HepG2 (cell line): ENCODE measurements around the gene SPON1. TPM values are rescaled to one million over a fixed set of nuclear protein-coding genes. Genes with fewer than 3 reads are reported as not detected.

ENCODE experiments used
- ATAC-seq: fragments of 200-7000 bp; cut with Tn5 transposase; 3 replicates; pipeline ENCODE4 v1.9.1; 2020; ENCODE audit warnings: mild to moderate bottlenecking, moderate library complexity
- BruUV-seq: library from RNA; stranded (reverse); fragments of 400-500 nt; replicated peaks from 2 replicates; lab custom pipeline; 2021; lab: Mats Ljungman, UMichigan
- CTCF ChIA-PET: fragments of 300-600 bp; formaldehyde crosslinking; extraction: SDS; loops from one replicate; lab custom pipeline; 2021; ENCODE audit warnings: low total read pairs, inconsistent platforms, low intra/inter-chr PET ratio; lab: Yijun Ruan, JAX
- POLR2A ChIA-PET: fragments of 350-600 bp; sonication (Branson Sonifier 250); formaldehyde crosslinking; loops from one replicate; lab custom pipeline; 2020; ENCODE audit warnings: antibody characterized with exemption, inconsistent platforms; lab: Yijun Ruan, JAX
- DNase-seq: peaks from one replicate; pipeline ENCODE4 v3.0.0-alpha.2; 2015; ENCODE audit warnings: low spot score
- FAIRE-seq: peaks from 3 replicates; lab custom pipeline; 2011; peaks lifted over from hg19 to GRCh38; lab: Jason Lieb, UNC
- H2AFZ ChIP-seq: one replicate; pipeline ENCODE4 v1.6.1; 2011; ENCODE audit warnings: low read length, inconsistent platforms
- H3K27ac ChIP-seq: fragments of 300-600 bp; 3 replicates; pipeline ENCODE4 v1.8.0; 2011; ENCODE audit warnings: mixed run types, mild to moderate bottlenecking, mixed read lengths, low read length, inconsistent platforms; ENCODE audit not compliant: insufficient read depth; ENCODE audit errors: extremely low read length
- H3K27me3 ChIP-seq, 2 experiments: fragments of 200-600 bp in 1 of 2; 2 replicates in 1 of 2; 3 replicates in 1 of 2; pipeline versions ENCODE4 v1.6.0 to v1.8.0; 2011; ENCODE audit warnings: low read length in 2 of 2, mild to moderate bottlenecking in 2 of 2, moderate library complexity in 2 of 2, inconsistent platforms in 1 of 2; ENCODE audit not compliant: insufficient read depth in 2 of 2, control insufficient read depth in 1 of 2
- H3K36me3 ChIP-seq, 2 experiments: fragments of 200-600 bp in 1 of 2; replicated peaks in 1 of 2; 2 replicates in 1 of 2; 3 replicates in 1 of 2; pipeline versions ENCODE4 v1.5.1 to v1.8.0; 2011; ENCODE audit warnings: low read length in 2 of 2, inconsistent platforms in 1 of 2; ENCODE audit not compliant: insufficient read depth in 2 of 2, control insufficient read depth in 1 of 2
- H3K4me1 ChIP-seq: 2 replicates; pipeline ENCODE4 v1.5.1; 2012; ENCODE audit warnings: low read length, inconsistent platforms; ENCODE audit not compliant: insufficient read depth
- H3K4me2 ChIP-seq: 2 replicates; pipeline ENCODE4 v1.6.0; 2011; ENCODE audit warnings: low read depth, low read length, inconsistent platforms
- H3K4me3 ChIP-seq, 3 experiments: fragments of 200-600 bp in 1 of 3; sonication (generic), shearing (Covaris generic) in 1 of 3; replicated peaks in 1 of 3; 2 replicates each; pipeline ENCODE4 v1.5.1; 2011 to 2016; ENCODE audit warnings: low read length in 3 of 3, inconsistent platforms in 2 of 3, low read depth in 2 of 3, mild to moderate bottlenecking in 2 of 3, control low read depth in 1 of 3, mixed read lengths in 1 of 3; ENCODE audit not compliant: insufficient read depth in 1 of 3
- H3K79me2 ChIP-seq: one replicate; pipeline ENCODE4 v1.6.1; 2011; ENCODE audit warnings: low read length, inconsistent platforms; ENCODE audit not compliant: insufficient read depth
- H3K9ac ChIP-seq: 2 replicates; pipeline ENCODE4 v1.6.0; 2011; ENCODE audit warnings: mild to moderate bottlenecking, low read depth, low read length, inconsistent platforms; ENCODE audit not compliant: insufficient read depth
- H3K9me3 ChIP-seq: 2 replicates; pipeline ENCODE4 v1.5.1; 2012; ENCODE audit warnings: mild to moderate bottlenecking, low read length
- H4K20me1 ChIP-seq: 2 replicates; pipeline ENCODE4 v1.6.0; 2011; ENCODE audit warnings: inconsistent platforms, mild to moderate bottlenecking, low read length, moderate library complexity; ENCODE audit not compliant: insufficient read depth
- HNRNPL ChIP-seq: fragments of 200-400 bp; formaldehyde crosslinking; IDR thresholded peaks from 2 replicates; pipeline ENCODE4 v1.6.1; 2017; ENCODE audit warnings: mild to moderate bottlenecking, low read depth, low read length
- KDM5A ChIP-seq: fragments of 200-600 bp; sonication (generic); IDR thresholded peaks from 2 replicates; pipeline ENCODE4 v1.7.0; 2018; ENCODE audit warnings: antibody characterized with exemption, mild to moderate bottlenecking, low read length, borderline replicate concordance
- PITX1 ChIP-seq: sonication (generic); formaldehyde crosslinking; IDR thresholded peaks from 2 replicates; pipeline ENCODE4 v1.5.1; 2020; ENCODE audit warnings: mild to moderate bottlenecking, missing genetic modification reagents
- RARA ChIP-seq: IDR thresholded peaks from 2 replicates; pipeline ENCODE4 v1.6.1; 2016; ENCODE audit warnings: missing genetic modification reagents, missing compliant biosample characterization
- SNAPC2 ChIP-seq: sonication (generic); formaldehyde crosslinking; IDR thresholded peaks from 2 replicates; pipeline ENCODE4 v1.8.1; 2022; ENCODE audit warnings: mild to moderate bottlenecking, missing genetic modification reagents
- SSRP1 ChIP-seq: IDR thresholded peaks from 2 replicates; pipeline ENCODE4 v1.6.1; 2016; ENCODE audit warnings: control low read depth
- TEF ChIP-seq: sonication (generic); formaldehyde crosslinking; IDR thresholded peaks from 2 replicates; pipeline ENCODE4 v1.5.0; 2020; ENCODE audit warnings: missing genetic modification reagents
- TIGD3 ChIP-seq: sonication (generic); formaldehyde crosslinking; IDR thresholded peaks from 2 replicates; pipeline ENCODE4 v1.5.1; 2020; ENCODE audit warnings: mild to moderate bottlenecking, missing genetic modification reagents, borderline replicate concordance
- TOE1 ChIP-seq: sonication (generic); formaldehyde crosslinking; IDR thresholded peaks from 2 replicates; pipeline ENCODE4 v1.4.0; 2020; ENCODE audit warnings: mild to moderate bottlenecking, missing genetic modification reagents
- ZFX ChIP-seq: sonication (generic); formaldehyde crosslinking; IDR thresholded peaks from 2 replicates; pipeline ENCODE4 v1.4.0; 2020; ENCODE audit warnings: mild to moderate bottlenecking, low read depth, missing genetic modification reagents, moderate library complexity
- ZMYM2 ChIP-seq: sonication (generic); formaldehyde crosslinking; IDR thresholded peaks from 2 replicates; pipeline ENCODE4 v1.8.0; 2022; ENCODE audit warnings: mild to moderate bottlenecking, missing genetic modification reagents
- ZNF615 ChIP-seq: sonication (generic); formaldehyde crosslinking; IDR thresholded peaks from 2 replicates; pipeline ENCODE4 v1.5.0; 2020; ENCODE audit warnings: mild to moderate bottlenecking, missing genetic modification reagents, borderline replicate concordance
- WGBS: methylation state at CpG from one replicate; pipeline ENCODE4 v1.1.6; 2017; ENCODE audit warnings: low lambda C conversion rate; 5-methylcytosine and 5-hydroxymethylcytosine counted together
- in situ Hi-C: cut with HindIII; loops from 2 replicates; pipeline ENCODE4 v1.10.0; 2017; ENCODE audit warnings: low pct_unique_long_range_greater_than_20kb; ENCODE audit not compliant: extremely low pct_ligation_motif_present
- intact Hi-C: fragments of 100-400 bp; cut with micrococcal nuclease; formaldehyde crosslinking; loops from one replicate; pipeline ENCODE4 v1.10.0; 2022; ENCODE audit not compliant: unreplicated experiment
- polyA plus RNA-seq, 8 experiments: library from polyadenylated mRNA; depleted of rRNA in 3 of 8; stranded (reverse) in 7 of 8; unstranded in 1 of 8; fragments of >200 nt; fragmentation: Illumina TruSeq in 4 of 8; extraction: Trizol in 4 of 8; gene quantifications; 2 replicates each; pipeline versions ENCODE4 v1.2.1 to v1.2.3, GENCODE V29; 2011 to 2016; ENCODE audit warnings: low read depth in 4 of 8, missing spikeins in 1 of 8, mixed read lengths in 1 of 8; ENCODE audit not compliant: insufficient read depth in 1 of 8
- total RNA-seq, 5 experiments: library from RNA; depleted of rRNA; stranded (reverse); fragments of >200 nt; fragmentation: Illumina TruSeq; extraction: Trizol; gene quantifications; 2 replicates each; pipeline ENCODE4 v1.2.3, GENCODE V29; 2016; ENCODE audit warnings: low read depth in 1 of 5

SPON1 gene
- total and polyA plus RNA-seq, 2 of the 13 experiments (the other 11 are each of a cell fraction or from before 2014, with no cell fraction given): not detected

GRCh38 chr11:14065681-14066080 is 103.2 kb downstream of the SPON1 start:
- 0% methylated on average over 1 of the region's 1 CpG for WGBS
- TF ChIP-seq PITX1 (CRISPR knock-in tag): no peak
- no peak for TF ChIP-seq SSRP1
- no peak for TF ChIP-seq ZFX (CRISPR knock-in tag)
- TF ChIP-seq TEF (CRISPR knock-in tag): no peak
- no peak for TF ChIP-seq RARA (CRISPR knock-in tag)
- no peak for TF ChIP-seq TOE1 (CRISPR knock-in tag)
- TF ChIP-seq ZNF615: no peak
- TF ChIP-seq KDM5A: no peak
- TF ChIP-seq TIGD3 (CRISPR knock-in tag): no peak
- no peak for TF ChIP-seq HNRNPL
- no peak for TF ChIP-seq ZMYM2 (CRISPR knock-in tag)
- no peak for TF ChIP-seq SNAPC2 (CRISPR knock-in tag)
- Histone ChIP-seq H3K4me2 (no peak overlapping the region), H3K79me2 (no peaks in the 10 kb centered on the region), H2AFZ (no peak overlapping the region), H3K36me3 (no peaks in the 10 kb centered on the region), H3K27ac (no peak overlapping the region), H4K20me1 (no peaks in the 10 kb centered on the region), H3K4me1 (no peaks in the 10 kb centered on the region), H3K9me3 (no peaks in the 10 kb centered on the region), H3K9ac (no peak overlapping the region), H3K27me3 (no peaks in the 10 kb centered on the region; a peak in 1 of 5 replicates), H3K4me3 (no peak overlapping the region)
- POLR2A ChIA-PET: no interaction called here
- no TSS peak for BruUV-seq
- in situ Hi-C loops: no loop called here
- ATAC-seq (no peak), DNase-seq (no peak), FAIRE-seq (no peak)
- CTCF ChIA-PET: no interaction called here
- intact Hi-C loops: no loop called here
